H9 (cell line): Measurements from ENCODE around the gene CINP. TPM values are rescaled to one million over a fixed set of nuclear protein-coding genes. Genes with fewer than 3 reads are reported as not detected.
"Not testable (repeated sequence)": the region's sequence is repeated elsewhere in the genome, so short reads cannot be mapped to it uniquely, and the experiment has no call there.

Source experiments
- DNase-seq: peaks from one replicate; pipeline ENCODE4 v3.0.0-alpha.2; 2017
- H2AFZ ChIP-seq: one replicate; pipeline ENCODE4 v1.6.1; 2013; ENCODE audit warnings: mild to moderate bottlenecking, low read length, control low read depth, moderate library complexity
- H2AK5ac ChIP-seq: 2 replicates; pipeline ENCODE4 v1.6.1; 2013; ENCODE audit warnings: low read length, control low read depth, mixed read lengths; ENCODE audit not compliant: insufficient read length
- H2BK120ac ChIP-seq: one replicate; pipeline ENCODE4 v1.6.1; 2013; ENCODE audit warnings: low read depth, mild to moderate bottlenecking, low read length, control low read depth, inconsistent platforms; ENCODE audit not compliant: poor library complexity, severe bottlenecking
- H2BK12ac ChIP-seq: 2 replicates; pipeline ENCODE4 v1.6.1; 2013; ENCODE audit warnings: low read length, control low read depth, mixed read lengths, low read depth; ENCODE audit not compliant: insufficient read length
- H2BK15ac ChIP-seq: 2 replicates; pipeline ENCODE4 v1.6.1; 2013; ENCODE audit warnings: low read depth, low read length, control low read depth
- H2BK20ac ChIP-seq: one replicate; pipeline ENCODE4 v1.6.1; 2013; ENCODE audit warnings: low read depth, mild to moderate bottlenecking, low read length, control low read depth, inconsistent platforms; ENCODE audit not compliant: poor library complexity, severe bottlenecking
- H2BK5ac ChIP-seq: 2 replicates; pipeline ENCODE4 v1.6.1; 2013; ENCODE audit warnings: low read length, control low read depth, mixed read lengths; ENCODE audit not compliant: insufficient read length
- H3K14ac ChIP-seq: 2 replicates; pipeline ENCODE4 v1.6.1; 2013; ENCODE audit warnings: low read length, control low read depth; ENCODE audit not compliant: insufficient read depth
- H3K18ac ChIP-seq: 2 replicates; pipeline ENCODE4 v1.6.1; 2013; ENCODE audit warnings: low read depth, mild to moderate bottlenecking, mixed read lengths, low read length, control low read depth; ENCODE audit not compliant: insufficient read length
- H3K23ac ChIP-seq: 2 replicates; pipeline ENCODE4 v1.6.1; 2013; ENCODE audit warnings: low read length, control low read depth, mixed read lengths, low read depth; ENCODE audit not compliant: insufficient read length
- H3K23me2 ChIP-seq: 2 replicates; pipeline ENCODE4 v1.6.1; 2013; ENCODE audit warnings: low read depth, mild to moderate bottlenecking, mixed read lengths, low read length, control low read depth; ENCODE audit not compliant: insufficient read length, poor library complexity, severe bottlenecking
- H3K27ac ChIP-seq: 2 replicates; pipeline ENCODE4 v1.5.1; 2013; ENCODE audit warnings: low read length, control low read depth, mixed read lengths, low read depth; ENCODE audit not compliant: insufficient read length
- H3K27me3 ChIP-seq: 2 replicates; pipeline ENCODE4 v1.6.1; 2013; ENCODE audit warnings: low read length, control low read depth, inconsistent platforms; ENCODE audit not compliant: insufficient read depth
- H3K4ac ChIP-seq: 2 replicates; pipeline ENCODE4 v1.6.1; 2013; ENCODE audit warnings: low read depth, mild to moderate bottlenecking, control low read depth, inconsistent platforms, low read length, moderate library complexity
- H3K4me1 ChIP-seq: 2 replicates; pipeline ENCODE4 v1.6.1; 2013; ENCODE audit warnings: low read length, control low read depth, inconsistent platforms; ENCODE audit not compliant: insufficient read depth
- H3K4me2 ChIP-seq: 2 replicates; pipeline ENCODE4 v1.6.1; 2013; ENCODE audit warnings: low read length, control low read depth, mixed read lengths; ENCODE audit not compliant: insufficient read length, insufficient read depth
- H3K56ac ChIP-seq: 2 replicates; pipeline ENCODE4 v1.6.1; 2013; ENCODE audit warnings: low read depth, mild to moderate bottlenecking, mixed read lengths, low read length, control low read depth; ENCODE audit not compliant: insufficient read length
- H3K79me1 ChIP-seq: 2 replicates; pipeline ENCODE4 v1.6.1; 2013; ENCODE audit warnings: low read depth, mild to moderate bottlenecking, moderate library complexity, low read length, control low read depth, inconsistent platforms; ENCODE audit not compliant: insufficient read depth, poor library complexity, severe bottlenecking
- H3K79me2 ChIP-seq: 2 replicates; pipeline ENCODE4 v1.6.1; 2013; ENCODE audit warnings: low read length, control low read depth, inconsistent platforms; ENCODE audit not compliant: insufficient read depth
- H3K9ac ChIP-seq: 2 replicates; pipeline ENCODE4 v1.6.1; 2013; ENCODE audit warnings: low read length, control low read depth, mixed read lengths; ENCODE audit not compliant: insufficient read length; ENCODE audit errors: extremely low read depth
- H3K9me3 ChIP-seq: one replicate; pipeline ENCODE4 v1.6.1; 2013; ENCODE audit warnings: low read depth, low read length, inconsistent platforms; ENCODE audit not compliant: control insufficient read depth
- H3T11ph ChIP-seq: one replicate; pipeline ENCODE4 v1.6.1; 2013; ENCODE audit warnings: mild to moderate bottlenecking, low read length, control low read depth, inconsistent platforms
- H4K20me1 ChIP-seq: one replicate; pipeline ENCODE4 v1.6.1; 2013; ENCODE audit not compliant: control insufficient read depth, insufficient read length, insufficient read depth
- H4K5ac ChIP-seq: 2 replicates; pipeline ENCODE4 v1.6.1; 2013; ENCODE audit warnings: low read depth, mild to moderate bottlenecking, mixed read lengths, low read length, control low read depth; ENCODE audit not compliant: insufficient read length
- H4K8ac ChIP-seq: replicated peaks from 2 replicates; pipeline ENCODE4 v1.6.1; 2013; ENCODE audit warnings: low read length, control low read depth, mixed read lengths, low read depth; ENCODE audit not compliant: insufficient read length
- H4K91ac ChIP-seq: 2 replicates; pipeline ENCODE4 v1.6.1; 2013; ENCODE audit warnings: low read depth, mild to moderate bottlenecking, moderate library complexity, mixed read lengths, low read length, control low read depth; ENCODE audit not compliant: insufficient read length
- H3K27ac Mint-ChIP-seq, 3 experiments: 2 replicates in 2 of 3; 3 replicates in 1 of 3; pipeline ENCODE4 v1.8.0; 2020 to 2021; ENCODE audit warnings: mixed read lengths in 3 of 3, mild to moderate bottlenecking in 1 of 3, moderate library complexity in 1 of 3
- H3K27me3 Mint-ChIP-seq: 2 replicates; pipeline ENCODE4 v1.8.0; 2021; ENCODE audit warnings: low read depth, mild to moderate bottlenecking, moderate library complexity, mixed read lengths
- H3K36me3 Mint-ChIP-seq, 3 experiments: 2 replicates in 2 of 3; 3 replicates in 1 of 3; pipeline ENCODE4 v1.8.0; 2020 to 2021; ENCODE audit warnings: low read depth in 3 of 3, mixed read lengths in 3 of 3; ENCODE audit not compliant: insufficient read depth in 1 of 3
- H3K4me1 Mint-ChIP-seq, 2 experiments: 2 replicates each; pipeline ENCODE4 v1.8.0; 2020; ENCODE audit warnings: mixed read lengths in 2 of 2
- H3K4me3 Mint-ChIP-seq, 2 experiments: 2 replicates in 1 of 2; 3 replicates in 1 of 2; pipeline ENCODE4 v1.8.0; 2020 to 2021; ENCODE audit warnings: mild to moderate bottlenecking in 2 of 2, mixed read lengths in 2 of 2, moderate library complexity in 1 of 2
- H3K9me3 Mint-ChIP-seq, 2 experiments: 2 replicates in 1 of 2; 3 replicates in 1 of 2; pipeline ENCODE4 v1.8.0; 2020; ENCODE audit warnings: mild to moderate bottlenecking in 2 of 2, mixed read lengths in 2 of 2, moderate library complexity in 1 of 2
- WGBS: extraction: QIAGEN DNeasy Blood & Tissue Kit; methylation state at CpG from one replicate; pipeline ENCODE4 v1.1.7; 2013; ENCODE audit warnings: missing lambda C conversion rate, low lambda C conversion rate, mixed read lengths; ENCODE audit not compliant: insufficient read length; ENCODE audit errors: extremely low coverage; 5-methylcytosine and 5-hydroxymethylcytosine counted together
- total RNA-seq: library from RNA; stranded (reverse); gene quantifications from 2 replicates; pipeline ENCODE4 v1.2.1, GENCODE V29; 2021
- TF ChIP-seq, protein P1 (sequence below): fragments of 200-600 bp; sonication (generic); conservative IDR thresholded peaks from 3 replicates; pipeline ENCODE4 v1.8.0; 2021; ENCODE audit warnings: antibody characterized with exemption, mild to moderate bottlenecking

Gene CINP
- total RNA-seq, 1 experiment from 2014 or later, result 39.5 TPM

DNA sequence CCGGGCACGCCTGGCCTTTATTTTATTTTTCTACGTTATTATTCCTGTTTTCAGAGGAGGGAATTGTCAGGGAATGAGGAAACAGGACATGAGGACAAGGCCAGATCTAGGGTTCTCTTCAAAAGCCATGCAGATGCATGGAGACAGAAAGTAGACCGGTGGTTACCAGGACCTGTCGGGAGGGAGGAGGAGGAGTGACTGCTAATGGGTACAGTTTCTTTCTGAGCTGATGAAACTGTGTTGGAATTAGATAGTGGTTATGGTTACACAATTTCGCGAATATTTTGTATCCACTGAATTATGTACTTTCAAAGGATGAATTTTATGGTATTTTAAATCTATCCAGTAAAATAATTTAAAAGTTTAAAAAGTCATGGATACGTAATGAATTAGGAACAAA, 31.9 kb downstream of the CINP start:
- Histone ChIP-seq H3K79me1 (no peaks in the 10 kb centered on the region), H2BK12ac (no peak overlapping the region), H3K23ac (no peak overlapping the region), H2AK5ac (no peak overlapping the region), H3K23me2 (no peaks in the 10 kb centered on the region), H3K4me2 (no peak overlapping the region), H3K27ac (no peak overlapping the region), H2AFZ (no peak overlapping the region), H3K4me1 (no peaks in the 10 kb centered on the region), H2BK20ac (no peak overlapping the region), H2BK5ac (no peak overlapping the region), H4K5ac (no peak overlapping the region), H4K8ac (no peak overlapping the region), H3K18ac (no peak overlapping the region), H4K20me1 (no peaks in the 10 kb centered on the region), H4K91ac (no peak overlapping the region), H3K4ac (no peak overlapping the region), H2BK120ac (no peak overlapping the region), H3K9me3 (no peaks in the 10 kb centered on the region), H3K14ac (no peak overlapping the region), H3K56ac (no peak overlapping the region), H3K27me3 (no peaks in the 10 kb centered on the region), H3K9ac (no peak overlapping the region), H3K79me2 (no peaks in the 10 kb centered on the region), H2BK15ac (no peak overlapping the region), H3T11ph (no peak overlapping the region)
- Mint-ChIP-seq H3K27ac (no peak overlapping the region), H3K4me3 (no peak overlapping the region), H3K27me3 (no peaks in the 10 kb centered on the region), H3K9me3 (no peaks in the 10 kb centered on the region), H3K4me1 (no peaks in the 10 kb centered on the region), H3K36me3 (peaks cover 10 to 33% (median 22%) of the 10 kb centered on the region in 3 experiments)
- no peak for DNase-seq
- no CpG with 5 or more reads among the region's 8 CpGs for WGBS
- TF ChIP-seq, protein P1, sequence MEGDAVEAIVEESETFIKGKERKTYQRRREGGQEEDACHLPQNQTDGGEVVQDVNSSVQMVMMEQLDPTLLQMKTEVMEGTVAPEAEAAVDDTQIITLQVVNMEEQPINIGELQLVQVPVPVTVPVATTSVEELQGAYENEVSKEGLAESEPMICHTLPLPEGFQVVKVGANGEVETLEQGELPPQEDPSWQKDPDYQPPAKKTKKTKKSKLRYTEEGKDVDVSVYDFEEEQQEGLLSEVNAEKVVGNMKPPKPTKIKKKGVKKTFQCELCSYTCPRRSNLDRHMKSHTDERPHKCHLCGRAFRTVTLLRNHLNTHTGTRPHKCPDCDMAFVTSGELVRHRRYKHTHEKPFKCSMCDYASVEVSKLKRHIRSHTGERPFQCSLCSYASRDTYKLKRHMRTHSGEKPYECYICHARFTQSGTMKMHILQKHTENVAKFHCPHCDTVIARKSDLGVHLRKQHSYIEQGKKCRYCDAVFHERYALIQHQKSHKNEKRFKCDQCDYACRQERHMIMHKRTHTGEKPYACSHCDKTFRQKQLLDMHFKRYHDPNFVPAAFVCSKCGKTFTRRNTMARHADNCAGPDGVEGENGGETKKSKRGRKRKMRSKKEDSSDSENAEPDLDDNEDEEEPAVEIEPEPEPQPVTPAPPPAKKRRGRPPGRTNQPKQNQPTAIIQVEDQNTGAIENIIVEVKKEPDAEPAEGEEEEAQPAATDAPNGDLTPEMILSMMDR, result no peak

- not testable (repeated sequence) for H3K9me3 Mint-ChIP-seq
- WGBS, result no CpG with 5 or more reads among the region's 6 CpGs
Observed at GRCh38 chr14:102329381-102329780, 33.3 kb downstream of the CINP start.

More at GRCh38 chr14:102329381-102329780, 33.3 kb downstream of the CINP start:
- H3K79me1 ChIP-seq, H3T11ph ChIP-seq, H2BK5ac ChIP-seq, H3K9me3 ChIP-seq, H2BK20ac ChIP-seq, H3K4me1 Mint-ChIP-seq, H4K20me1 ChIP-seq, DNase-seq, H3K18ac ChIP-seq, H2BK12ac ChIP-seq, H4K5ac ChIP-seq, H3K4me3 Mint-ChIP-seq, H4K91ac ChIP-seq, H3K27me3 Mint-ChIP-seq, H3K4me1 ChIP-seq, H3K9ac ChIP-seq, H3K14ac ChIP-seq, H3K23me2 ChIP-seq, H2BK120ac ChIP-seq, H3K79me2 ChIP-seq, H2AFZ ChIP-seq, H3K56ac ChIP-seq, H3K4me2 ChIP-seq, H4K8ac ChIP-seq, H3K27me3 ChIP-seq, H2AK5ac ChIP-seq, H3K27ac Mint-ChIP-seq, H3K4ac ChIP-seq, H3K23ac ChIP-seq, H2BK15ac ChIP-seq, H3K27ac ChIP-seq: not testable (repeated sequence)
- H3K36me3 Mint-ChIP-seq, result peaks cover 4 to 26% (median 14%) of the 10 kb centered on the region in 3 experiments; a peak in 6 of 7 replicates
